Breast epithelium (tissue), 3 donors: ENCODE data around the gene FJX1.

ENCODE experiments used
- POLR2A ChIP-seq: fragments of 450-650 bp; IDR thresholded peaks from one replicate; pipeline ENCODE4 v1.6.1; 2016; ENCODE audit warnings: antibody characterized with exemption, mild to moderate bottlenecking, moderate library complexity
- TF ChIP-seq, protein P1 (sequence below), 3 donors: fragments of 450-650 bp; IDR thresholded peaks; one replicate each; pipeline ENCODE4 v1.5.1; 2016 to 2017; ENCODE audit warnings: antibody characterized with exemption in 3 of 3, mild to moderate bottlenecking in 3 of 3, moderate library complexity in 3 of 3

DNA sequence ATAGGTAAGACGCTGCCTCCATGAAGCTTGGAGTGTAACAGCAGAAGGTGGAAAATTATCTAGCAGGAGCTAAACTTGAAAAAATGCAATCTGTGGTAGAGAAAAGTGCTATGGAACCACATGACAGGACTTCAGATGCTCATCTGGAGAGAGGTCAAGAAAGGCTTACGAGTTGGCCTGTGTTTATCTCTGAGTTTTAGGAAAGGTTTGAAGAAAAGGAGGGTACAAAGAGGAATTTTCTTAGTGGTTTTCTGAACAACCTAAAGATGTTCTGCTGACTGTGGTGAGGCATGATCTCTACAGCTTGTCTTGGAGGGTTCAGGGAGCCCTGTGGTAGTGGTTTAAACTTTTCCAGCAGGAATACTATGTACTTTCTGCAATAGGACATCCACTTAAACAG, 8.2 kb downstream of the FJX1 start:
- TF ChIP-seq POLR2A: no peak
- TF ChIP-seq, protein P1, sequence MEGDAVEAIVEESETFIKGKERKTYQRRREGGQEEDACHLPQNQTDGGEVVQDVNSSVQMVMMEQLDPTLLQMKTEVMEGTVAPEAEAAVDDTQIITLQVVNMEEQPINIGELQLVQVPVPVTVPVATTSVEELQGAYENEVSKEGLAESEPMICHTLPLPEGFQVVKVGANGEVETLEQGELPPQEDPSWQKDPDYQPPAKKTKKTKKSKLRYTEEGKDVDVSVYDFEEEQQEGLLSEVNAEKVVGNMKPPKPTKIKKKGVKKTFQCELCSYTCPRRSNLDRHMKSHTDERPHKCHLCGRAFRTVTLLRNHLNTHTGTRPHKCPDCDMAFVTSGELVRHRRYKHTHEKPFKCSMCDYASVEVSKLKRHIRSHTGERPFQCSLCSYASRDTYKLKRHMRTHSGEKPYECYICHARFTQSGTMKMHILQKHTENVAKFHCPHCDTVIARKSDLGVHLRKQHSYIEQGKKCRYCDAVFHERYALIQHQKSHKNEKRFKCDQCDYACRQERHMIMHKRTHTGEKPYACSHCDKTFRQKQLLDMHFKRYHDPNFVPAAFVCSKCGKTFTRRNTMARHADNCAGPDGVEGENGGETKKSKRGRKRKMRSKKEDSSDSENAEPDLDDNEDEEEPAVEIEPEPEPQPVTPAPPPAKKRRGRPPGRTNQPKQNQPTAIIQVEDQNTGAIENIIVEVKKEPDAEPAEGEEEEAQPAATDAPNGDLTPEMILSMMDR (IDR thresholded peaks at IDR 0.05): no peak
